GM23248 (cell line): ENCODE data around the gene CDX1. TPM values are rescaled to one million over a fixed set of nuclear protein-coding genes. Genes with fewer than 3 reads are reported as not detected.

Experiments used
- DNase-seq: peaks from one replicate; pipeline ENCODE4 v3.0.0-alpha.2; 2015
- H2AFZ ChIP-seq: fragments of 200-600 bp; sonication (generic); 2 replicates; pipeline ENCODE4 v1.6.1; 2016; ENCODE audit warnings: antibody characterized with exemption
- H3F3A ChIP-seq: fragments of 200-600 bp; sonication (generic); 2 replicates; pipeline ENCODE4 v1.6.1; 2016; ENCODE audit warnings: mild to moderate bottlenecking, antibody characterized with exemption, mixed run types; ENCODE audit not compliant: insufficient read depth
- H3K27ac ChIP-seq: fragments of 200-600 bp; sonication (generic); 2 replicates; pipeline ENCODE4 v1.5.1; 2016; ENCODE audit warnings: mild to moderate bottlenecking
- H3K27me3 ChIP-seq: fragments of 200-600 bp; sonication (generic); replicated peaks from 2 replicates; pipeline ENCODE4 v1.6.1; 2016; ENCODE audit warnings: mild to moderate bottlenecking; ENCODE audit not compliant: insufficient read depth
- H3K36me3 ChIP-seq: fragments of 200-600 bp; sonication (generic); 2 replicates; pipeline ENCODE4 v1.6.1; 2016; ENCODE audit warnings: low read depth, mild to moderate bottlenecking
- H3K4me1 ChIP-seq: fragments of 200-600 bp; sonication (generic); 2 replicates; pipeline ENCODE4 v1.6.1; 2016; ENCODE audit warnings: mild to moderate bottlenecking; ENCODE audit not compliant: insufficient read depth
- H3K4me2 ChIP-seq: fragments of 200-600 bp; sonication (generic); one replicate; pipeline ENCODE4 v1.6.1; 2016; ENCODE audit warnings: mild to moderate bottlenecking; ENCODE audit not compliant: unreplicated experiment
- H3K4me3 ChIP-seq: fragments of 200-600 bp; sonication (generic); 2 replicates; pipeline ENCODE4 v1.5.1; 2016; ENCODE audit warnings: mild to moderate bottlenecking
- H3K79me2 ChIP-seq: fragments of 200-600 bp; sonication (generic); 2 replicates; pipeline ENCODE4 v1.6.1; 2016; ENCODE audit warnings: mild to moderate bottlenecking; ENCODE audit not compliant: insufficient read depth
- H3K9ac ChIP-seq: fragments of 200-600 bp; sonication (generic); 2 replicates; pipeline ENCODE4 v1.6.1; 2016; ENCODE audit warnings: mild to moderate bottlenecking
- H3K9me2 ChIP-seq: fragments of 200-600 bp; sonication (generic); 2 replicates; pipeline ENCODE4 v1.6.1; 2016; ENCODE audit warnings: mixed run types, mild to moderate bottlenecking, moderate library complexity; ENCODE audit not compliant: insufficient read depth
- H3K9me3 ChIP-seq: fragments of 200-600 bp; sonication (generic); one replicate; pipeline ENCODE4 v1.6.1; 2017; ENCODE audit warnings: low read depth
- H4K20me1 ChIP-seq: fragments of 200-600 bp; sonication (generic); 2 replicates; pipeline ENCODE4 v1.6.0; 2016; ENCODE audit not compliant: insufficient read depth
- EZH2 ChIP-seq: fragments of 200-600 bp; sonication (generic); IDR thresholded peaks from 2 replicates; pipeline ENCODE4 v1.6.1; 2018; ENCODE audit warnings: antibody characterized with exemption, mild to moderate bottlenecking; ENCODE audit not compliant: insufficient read depth, poor library complexity, severe bottlenecking
- EZH2phosphoT487 ChIP-seq: fragments of 200-600 bp; sonication (generic); IDR thresholded peaks from 2 replicates; pipeline ENCODE4 v1.6.1; 2018; ENCODE audit warnings: antibody characterized with exemption, moderate library complexity, mild to moderate bottlenecking, low read depth; ENCODE audit not compliant: insufficient read depth
- WGBS, 2 experiments: methylation state at CpG; one replicate each; pipeline ENCODE4 v1.1.6; 2015 to 2017; ENCODE audit warnings: low lambda C conversion rate in 2 of 2, low coverage in 1 of 2; ENCODE audit errors: missing lambda C conversion rate in 2 of 2; 5-methylcytosine and 5-hydroxymethylcytosine counted together
- in situ Hi-C: fragments of 300-500 bp; cut with MboI; formaldehyde crosslinking; loops from 2 replicates; pipeline ENCODE4 v1.15.0; 2020
- polyA plus RNA-seq: library from polyadenylated mRNA; unstranded; fragments of >200 nt; fragmentation: Nextera tagmentation; extraction: Ambion mirVana; gene quantifications from 2 replicates; pipeline ENCODE4 v1.2.1, GENCODE V29; 2016
- total RNA-seq: library from RNA; depleted of rRNA; stranded (reverse); fragments of >200 nt; shearing (Covaris generic); gene quantifications from 2 replicates; pipeline ENCODE4 v1.2.3, GENCODE V29; 2014

The CDX1 gene
- total and polyA plus RNA-seq, 2 experiments from 2014 or later, result not detected

GRCh38 chr5:150181766-150182545, 15.4 kb downstream of the CDX1 start:
- H3K4me3 ChIP-seq, result no peak overlapping the region
- no peaks in the 10 kb centered on the region for H3K9me2 ChIP-seq
- no peak overlapping the region for H3K4me2 ChIP-seq
- no peak overlapping the region for H3K27ac ChIP-seq
- no peaks in the 10 kb centered on the region for H3K27me3 ChIP-seq
- H3K9ac ChIP-seq, result no peak overlapping the region
- TF ChIP-seq EZH2phosphoT487 (no peak), EZH2 (no peak)
- H4K20me1 ChIP-seq, result no peaks in the 10 kb centered on the region
- in situ Hi-C loops, result no loop called here
- H3K36me3 ChIP-seq, result no peaks in the 10 kb centered on the region
- no peaks in the 10 kb centered on the region for H3K4me1 ChIP-seq
- WGBS, 2 experiments, result 78 to 88% methylated on average over 9 of the region's 9 CpGs
- no peaks in the 10 kb centered on the region for H3K79me2 ChIP-seq
- H3K9me3 ChIP-seq, result no peaks in the 10 kb centered on the region
- no peaks in the 10 kb centered on the region for H3F3A ChIP-seq
- H2AFZ ChIP-seq, result no peak overlapping the region
- peak; percentile 26 for DNase-seq

- H3K79me2 ChIP-seq, result no peaks in the 10 kb centered on the region
- no peaks in the 10 kb centered on the region for H4K20me1 ChIP-seq
- no peaks in the 10 kb centered on the region for H3K9me3 ChIP-seq
- no peaks in the 10 kb centered on the region for H3K4me1 ChIP-seq
- no peaks in the 10 kb centered on the region for H3K27me3 ChIP-seq
- TF ChIP-seq EZH2phosphoT487, result no peak
- TF ChIP-seq EZH2, result no peak
- no peaks in the 10 kb centered on the region for H3F3A ChIP-seq
- no peak overlapping the region for H3K4me3 ChIP-seq
- in situ Hi-C loops, result no loop called here
- H3K9ac ChIP-seq, result no peak overlapping the region
- no peak overlapping the region for H2AFZ ChIP-seq
- H3K9me2 ChIP-seq, result no peaks in the 10 kb centered on the region
- WGBS, 2 experiments, result 93 to 95% methylated on average over 10 of the region's 10 CpGs
- no peaks in the 10 kb centered on the region for H3K36me3 ChIP-seq
- DNase-seq, result no peak
- H3K4me2 ChIP-seq, result no peak overlapping the region
- no peak overlapping the region for H3K27ac ChIP-seq
Measured at GRCh38 chr5:150182774-150183173, 16.2 kb downstream of the CDX1 start.

- TF ChIP-seq EZH2phosphoT487 (no peak), EZH2 (no peak)
- in situ Hi-C loops, result no loop called here
- Histone ChIP-seq H3K4me3 (no peak overlapping the region), H3K4me1 (no peaks in the 10 kb centered on the region), H3K27me3 (peaks cover 5% of the 10 kb centered on the region; the same call in 1 of the 2 replicates), H3F3A (no peaks in the 10 kb centered on the region), H3K4me2 (no peak overlapping the region), H3K27ac (no peak overlapping the region), H3K9me2 (no peaks in the 10 kb centered on the region), H2AFZ (no peak overlapping the region), H3K36me3 (no peaks in the 10 kb centered on the region), H3K9me3 (no peaks in the 10 kb centered on the region), H4K20me1 (no peaks in the 10 kb centered on the region), H3K9ac (no peak overlapping the region), H3K79me2 (no peaks in the 10 kb centered on the region)
- no peak for DNase-seq
- WGBS, 2 experiments, result 87 to 93% methylated on average over 11 to 12 of the region's 12 CpGs
Measured at GRCh38 chr5:150183436-150183835, 16.9 kb downstream of the CDX1 start.

GRCh38 chr5:150184006-150184405, 17.4 kb downstream of the CDX1 start:
- Histone ChIP-seq H4K20me1 (no peaks in the 10 kb centered on the region), H3K4me3 (no peak overlapping the region), H3K9me2 (no peaks in the 10 kb centered on the region), H3K27ac (no peak overlapping the region), H2AFZ (no peak overlapping the region), H3K4me1 (no peaks in the 10 kb centered on the region), H3F3A (no peaks in the 10 kb centered on the region), H3K79me2 (no peaks in the 10 kb centered on the region), H3K4me2 (no peak overlapping the region), H3K36me3 (no peaks in the 10 kb centered on the region), H3K9me3 (no peaks in the 10 kb centered on the region), H3K27me3 (peaks cover 9% of the 10 kb centered on the region), H3K9ac (no peak overlapping the region)
- DNase-seq, result no peak
- TF ChIP-seq EZH2phosphoT487 (no peak), EZH2 (no peak)
- 60 to 68% methylated on average over 2 of the region's 2 CpGs for WGBS, 2 experiments
- in situ Hi-C loops, result no loop called here
